Heart left ventricle (tissue), 13 donors: ENCODE measurements around the gene ARHGAP15.

ENCODE experiments used
- POLR2A ChIP-seq, 2 donors: fragments of 450-650 bp; IDR thresholded peaks; one replicate each; pipeline ENCODE4 v1.6.1; 2017; ENCODE audit warnings: antibody characterized with exemption in 2 of 2, mild to moderate bottlenecking in 2 of 2, moderate library complexity in 2 of 2
- TF ChIP-seq, protein P1 (sequence below), 12 donors: fragments of 200-600 bp; sonication (generic) in 4 of 12; IDR thresholded peaks; one replicate each; pipeline versions ENCODE4 v1.5.0 to v1.8.0; 2018 to 2022; ENCODE audit warnings: antibody characterized with exemption in 12 of 12, mild to moderate bottlenecking in 5 of 12
- donor health status: ischemic (EF 13 %, LVEDD 7.1; RV severe dilation, severe dysfunction).
- donor health status: DM: no; HTN: yes; CAD: no.
- donor health status: DM: no; HTN: no; CAD: no.
- donor health status: ischemic (EF 25% LVEDD 6.9; RV normal size, moderate dysfunction).
- donor health status: ischemic (EF 25% LVEDD 5.7; RV mildly dilated, moderate dysfunction).
- donor health status: ischemic (EF 35%, LVEDD 5.7; RV mildly dilated, moderate dysfunction).
- donor health status: nonischemic (EF 11% LVEDD 7.7; RV severe dilation, severe dysfunction).
- donor health status: DM: yes; HTN: yes; CAD: no.
- donor health status: PGD.
- donor health status: ischemic (EF 29% LVEDD 5.4; RV normal size, mild dysfunction).
- donor health status: nonischemic (EF 23%, LVEDD 6.1; RV moderate dilation, normal function).

DNA sequence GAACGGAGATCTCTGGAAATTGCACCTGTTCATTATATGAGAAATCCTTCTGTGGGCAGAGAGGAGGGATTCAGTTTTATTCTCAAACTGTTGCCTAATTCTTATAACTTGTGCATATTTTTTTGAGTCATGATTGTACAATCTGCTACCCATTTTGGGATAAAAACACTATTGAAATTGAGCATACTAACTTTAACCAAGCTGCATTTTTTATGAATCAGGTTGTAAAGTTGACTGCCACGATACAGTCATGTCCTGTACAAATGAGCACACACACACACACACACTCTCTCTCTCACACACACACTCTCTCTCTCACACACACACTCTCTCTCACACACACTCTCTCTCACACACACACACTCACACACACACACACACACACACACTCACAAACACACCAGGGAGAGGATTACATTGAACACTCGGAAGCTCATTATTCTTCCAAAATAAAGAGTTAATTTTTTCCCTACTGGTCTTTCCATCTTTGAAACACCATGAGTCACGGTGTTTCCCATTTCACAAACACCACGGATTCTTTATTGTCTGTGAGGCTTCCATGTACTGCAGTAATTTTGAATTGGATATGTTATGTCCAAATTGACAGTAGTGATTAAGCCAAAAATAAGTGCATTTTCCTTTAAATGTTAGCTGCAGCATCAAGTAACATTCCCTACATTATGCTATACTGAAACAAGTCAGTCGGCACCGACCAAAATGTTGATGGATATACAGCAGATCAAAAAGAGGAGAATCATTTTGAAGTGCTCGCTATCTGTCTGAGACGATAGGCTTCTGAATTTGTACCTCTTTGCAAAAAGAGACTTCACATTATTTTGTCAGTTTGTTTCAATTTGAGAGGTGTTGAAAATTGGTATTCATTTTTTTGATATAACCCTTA, 216.9 kb downstream of the ARHGAP15 start:
- TF ChIP-seq, protein P1, sequence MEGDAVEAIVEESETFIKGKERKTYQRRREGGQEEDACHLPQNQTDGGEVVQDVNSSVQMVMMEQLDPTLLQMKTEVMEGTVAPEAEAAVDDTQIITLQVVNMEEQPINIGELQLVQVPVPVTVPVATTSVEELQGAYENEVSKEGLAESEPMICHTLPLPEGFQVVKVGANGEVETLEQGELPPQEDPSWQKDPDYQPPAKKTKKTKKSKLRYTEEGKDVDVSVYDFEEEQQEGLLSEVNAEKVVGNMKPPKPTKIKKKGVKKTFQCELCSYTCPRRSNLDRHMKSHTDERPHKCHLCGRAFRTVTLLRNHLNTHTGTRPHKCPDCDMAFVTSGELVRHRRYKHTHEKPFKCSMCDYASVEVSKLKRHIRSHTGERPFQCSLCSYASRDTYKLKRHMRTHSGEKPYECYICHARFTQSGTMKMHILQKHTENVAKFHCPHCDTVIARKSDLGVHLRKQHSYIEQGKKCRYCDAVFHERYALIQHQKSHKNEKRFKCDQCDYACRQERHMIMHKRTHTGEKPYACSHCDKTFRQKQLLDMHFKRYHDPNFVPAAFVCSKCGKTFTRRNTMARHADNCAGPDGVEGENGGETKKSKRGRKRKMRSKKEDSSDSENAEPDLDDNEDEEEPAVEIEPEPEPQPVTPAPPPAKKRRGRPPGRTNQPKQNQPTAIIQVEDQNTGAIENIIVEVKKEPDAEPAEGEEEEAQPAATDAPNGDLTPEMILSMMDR (IDR thresholded peaks at IDR 0.05): no peak
- TF ChIP-seq POLR2A (IDR thresholded peaks at IDR 0.05): no peak
